Left ventricle myocardium inferior (tissue), 1 donor: Measurements from ENCODE around the gene ATP2C2. TPM values are rescaled to one million over a fixed set of nuclear protein-coding genes. Genes with fewer than 3 reads are reported as not detected.

Experiments
- DNase-seq: peaks from one replicate; pipeline ENCODE4 v3.0.0-alpha.2; 2020
- H3K27ac ChIP-seq: fragments of 200-600 bp; replicated peaks from 2 replicates; pipeline ENCODE4 v1.8.0; 2021
- H3K27me3 ChIP-seq: fragments of 200-600 bp; 2 replicates; pipeline ENCODE4 v1.8.0; 2021; ENCODE audit warnings: low read depth
- H3K36me3 ChIP-seq: fragments of 200-600 bp; 2 replicates; pipeline ENCODE4 v1.8.0; 2021
- H3K4me1 ChIP-seq: fragments of 200-600 bp; 2 replicates; pipeline ENCODE4 v1.8.0; 2021
- H3K4me3 ChIP-seq: fragments of 200-600 bp; 2 replicates; pipeline ENCODE4 v1.8.0; 2021; ENCODE audit warnings: mild to moderate bottlenecking, moderate library complexity
- H3K9me3 ChIP-seq: fragments of 200-600 bp; replicated peaks from 2 replicates; pipeline ENCODE4 v1.8.0; 2021
- CTCF ChIP-seq: fragments of 200-600 bp; IDR thresholded peaks from 2 replicates; pipeline ENCODE4 v1.8.0; 2021; ENCODE audit warnings: antibody characterized with exemption, mild to moderate bottlenecking, borderline replicate concordance
- intact Hi-C: fragments of 100-400 bp; cut with micrococcal nuclease; formaldehyde crosslinking; loops from one replicate; pipeline ENCODE4 v1.11.0; 2022
- total RNA-seq: library from RNA; stranded (reverse); fragmentation: NEBNext Ultra II Directional; extraction: Animal tissue kit (Norgen Biotek cat#: 25700); gene quantifications from one replicate; pipeline ENCODE4 v1.2.1, GENCODE V29; 2021
- donor health status: DM: no; HTN: yes; CAD: no; lungs with severe emphysema.

Gene ATP2C2
- total RNA-seq, 1 donor from 2014 or later: not detected

- no peak for DNase-seq
- no peak for TF ChIP-seq CTCF
These were observed 44.7 kb upstream of the ATP2C2 start for GRCh38 chr16:84323606-84324005.

GRCh38 chr16:84324434-84325262, 43.7 kb upstream of the ATP2C2 start:
- Histone ChIP-seq H3K4me3 (no peak overlapping the region), H3K9me3 (no peaks in the 10 kb centered on the region), H3K4me1 (no peaks in the 10 kb centered on the region), H3K27ac (no peak overlapping the region), H3K27me3 (peaks cover 35% of the 10 kb centered on the region), H3K36me3 (no peaks in the 10 kb centered on the region)
- no peak for DNase-seq
- TF ChIP-seq CTCF: no peak
- intact Hi-C loops: no loop called here

More at GRCh38 chr16:84323606-84324005, 44.7 kb upstream of the ATP2C2 start:
- Histone ChIP-seq H3K27ac (no peak overlapping the region), H3K4me1 (no peaks in the 10 kb centered on the region), H3K9me3 (no peaks in the 10 kb centered on the region), H3K36me3 (no peaks in the 10 kb centered on the region), H3K27me3 (peaks cover 41% of the 10 kb centered on the region), H3K4me3 (no peak overlapping the region)
- intact Hi-C loops: no loop called here

GRCh38 chr16:84326545-84326944, 41.8 kb upstream of the ATP2C2 start:
- H3K36me3 ChIP-seq: no peaks in the 10 kb centered on the region
- no peak for TF ChIP-seq CTCF
- peaks cover 21% of the 10 kb centered on the region for H3K27me3 ChIP-seq
- intact Hi-C loops: no loop called here
- no peak overlapping the region for H3K4me3 ChIP-seq
- no peaks in the 10 kb centered on the region for H3K9me3 ChIP-seq
- no peak for DNase-seq
- H3K27ac ChIP-seq: no peak overlapping the region
- H3K4me1 ChIP-seq: no peaks in the 10 kb centered on the region

GRCh38 chr16:84327926-84328505, 40.3 kb upstream of the ATP2C2 start:
- no peak for TF ChIP-seq CTCF
- intact Hi-C loops: no loop called here
- Histone ChIP-seq H3K4me3 (no peak overlapping the region), H3K27me3 (peaks cover 15% of the 10 kb centered on the region), H3K4me1 (no peaks in the 10 kb centered on the region), H3K9me3 (no peaks in the 10 kb centered on the region), H3K36me3 (no peaks in the 10 kb centered on the region), H3K27ac (no peak overlapping the region)
- no peak for DNase-seq

- H3K27ac ChIP-seq: no peak overlapping the region
- peaks cover 14% of the 10 kb centered on the region for H3K27me3 ChIP-seq
- H3K4me1 ChIP-seq: no peaks in the 10 kb centered on the region
- H3K4me3 ChIP-seq: no peak overlapping the region
- TF ChIP-seq CTCF: no peak
- DNase-seq: no peak
- H3K36me3 ChIP-seq: no peaks in the 10 kb centered on the region
- H3K9me3 ChIP-seq: no peaks in the 10 kb centered on the region
- intact Hi-C loops: no loop called here
These were observed 39.3 kb upstream of the ATP2C2 start for GRCh38 chr16:84329016-84329415.
